Endodermal cell (in vitro differentiated cells): ENCODE results near the gene ARID3C. TPM values are rescaled to one million over a fixed set of nuclear protein-coding genes. Genes with fewer than 3 reads are reported as not detected.

ENCODE experiments used
- DNase-seq: peaks from one replicate; pipeline ENCODE4 v3.0.0-alpha.2; 2017
- H3K27ac ChIP-seq: 2 replicates; pipeline ENCODE4 v1.5.1; 2013; ENCODE audit warnings: mild to moderate bottlenecking, low read depth, low read length, moderate library complexity
- H3K27me3 ChIP-seq: 2 replicates; pipeline ENCODE4 v1.6.1; 2013; ENCODE audit warnings: mild to moderate bottlenecking, low read length, moderate library complexity; ENCODE audit not compliant: insufficient read depth, control insufficient read depth, poor library complexity, severe bottlenecking
- H3K36me3 ChIP-seq: 2 replicates; pipeline ENCODE4 v1.7.0; 2013; ENCODE audit warnings: mild to moderate bottlenecking, low read length, moderate library complexity; ENCODE audit not compliant: control insufficient read depth, insufficient read depth
- H3K4me1 ChIP-seq: one replicate; pipeline ENCODE4 v1.7.0; 2013; ENCODE audit warnings: low read length; ENCODE audit not compliant: control insufficient read depth, insufficient read depth
- H3K4me3 ChIP-seq: 2 replicates; pipeline ENCODE4 v1.5.1; 2013; ENCODE audit warnings: mild to moderate bottlenecking, low read length, moderate library complexity
- H3K9ac ChIP-seq: 2 replicates; pipeline ENCODE4 v1.6.1; 2013; ENCODE audit warnings: mild to moderate bottlenecking, low read length, moderate library complexity; ENCODE audit not compliant: poor library complexity, severe bottlenecking; ENCODE audit errors: extremely low read depth
- H3K9me3 ChIP-seq: 2 replicates; pipeline ENCODE4 v1.6.1; 2013; ENCODE audit warnings: mild to moderate bottlenecking, low read length, moderate library complexity; ENCODE audit not compliant: control insufficient read depth
- H3K27ac Mint-ChIP-seq: 2 replicates; pipeline ENCODE4 v1.8.0; 2020; ENCODE audit warnings: mixed read lengths
- H3K27me3 Mint-ChIP-seq: 2 replicates; pipeline ENCODE4 v1.8.0; 2021; ENCODE audit warnings: mild to moderate bottlenecking, mixed read lengths; ENCODE audit not compliant: insufficient read depth
- H3K36me3 Mint-ChIP-seq: 2 replicates; pipeline ENCODE4 v1.8.0; 2020; ENCODE audit warnings: low read depth, mixed read lengths
- H3K4me1 Mint-ChIP-seq: 2 replicates; pipeline ENCODE4 v1.8.0; 2020; ENCODE audit warnings: mixed read lengths
- H3K4me3 Mint-ChIP-seq: 2 replicates; pipeline ENCODE4 v1.8.0; 2020; ENCODE audit warnings: mild to moderate bottlenecking, moderate library complexity, mixed read lengths
- H3K9me3 Mint-ChIP-seq: 2 replicates; pipeline ENCODE4 v1.8.0; 2020; ENCODE audit warnings: mild to moderate bottlenecking, mixed read lengths
- CTCF ChIP-seq: fragments of 200-600 bp; sonication (generic); conservative IDR thresholded peaks from 2 replicates; pipeline ENCODE4 v1.5.0; 2021; ENCODE audit warnings: antibody characterized with exemption, mild to moderate bottlenecking
- WGBS, 2 experiments: methylation state at CpG; one replicate each; pipeline versions ENCODE4 v1.1.5 to v1.1.7; 2013; ENCODE audit warnings: missing lambda C conversion rate in 2 of 2, mixed read lengths in 1 of 2; ENCODE audit not compliant: insufficient coverage in 1 of 2, insufficient read length in 1 of 2; 5-methylcytosine and 5-hydroxymethylcytosine counted together
- total RNA-seq, 2 donors: library from RNA; stranded (reverse); fragmentation: NEBNext Ultra II Directional in 1 of 2; extraction: Animal tissue kit (Norgen Biotek cat#: 25700) in 1 of 2; gene quantifications; 2 replicates in 1 of 2; 3 replicates in 1 of 2; pipeline ENCODE4 v1.2.1, GENCODE V29; 2021

Gene ARID3C
- total RNA-seq, 2 donors from 2014 or later = 0.31 to 0.80 TPM

GRCh38 chr9:34674440-34674839 lies 45.6 kb upstream of the ARID3C start:
- Histone ChIP-seq H3K36me3 (peaks cover 8% of the 10 kb centered on the region), H3K4me1 (no peaks in the 10 kb centered on the region), H3K27ac (no peak overlapping the region), H3K4me3 (no peak overlapping the region), H3K9me3 (peaks cover 8% of the 10 kb centered on the region), H3K9ac (no peak overlapping the region), H3K27me3 (no peaks in the 10 kb centered on the region)
- 91 to 100% methylated on average over 1 to 3 of the region's 3 CpGs for WGBS, 2 experiments
- H3K4me1 Mint-ChIP-seq = peaks cover 8% of the 10 kb centered on the region
- no peak for TF ChIP-seq CTCF
- H3K36me3 Mint-ChIP-seq = peaks cover 19% of the 10 kb centered on the region
- no peak overlapping the region for H3K4me3 Mint-ChIP-seq
- peaks cover 9% of the 10 kb centered on the region for H3K27me3 Mint-ChIP-seq
- peaks cover 12% of the 10 kb centered on the region for H3K9me3 Mint-ChIP-seq
- no peak for DNase-seq
- H3K27ac Mint-ChIP-seq = no peak overlapping the region

- Mint-ChIP-seq H3K27me3 (peaks cover 9% of the 10 kb centered on the region), H3K27ac (no peak overlapping the region), H3K4me3 (no peak overlapping the region), H3K4me1 (peaks cover 26% of the 10 kb centered on the region), H3K36me3 (peaks cover 20% of the 10 kb centered on the region), H3K9me3 (peaks cover 16% of the 10 kb centered on the region)
- H3K27me3 ChIP-seq = no peaks in the 10 kb centered on the region
- no peak overlapping the region for H3K9ac ChIP-seq
- 100% methylated on average over 1 of the region's 1 CpG; no CpG with 5 or more reads in 1 of the 2 experiments for WGBS, 2 experiments
- DNase-seq = no peak
- H3K9me3 ChIP-seq = peaks cover 13% of the 10 kb centered on the region
- H3K4me3 ChIP-seq = no peak overlapping the region
- H3K27ac ChIP-seq = no peak overlapping the region
- no peak for TF ChIP-seq CTCF
- peaks cover 13% of the 10 kb centered on the region for H3K36me3 ChIP-seq
- peaks cover 7% of the 10 kb centered on the region for H3K4me1 ChIP-seq
Measured at GRCh38 chr9:34671307-34671706, 42.4 kb upstream of the ARID3C start.

- no peak for DNase-seq
- Histone ChIP-seq H3K4me3 (peak overlapping the region; percentile 62), H3K4me1 (peaks cover 7% of the 10 kb centered on the region), H3K9ac (no peak overlapping the region), H3K27ac (no peak overlapping the region), H3K9me3 (peaks cover 13% of the 10 kb centered on the region), H3K36me3 (peaks cover 13% of the 10 kb centered on the region), H3K27me3 (no peaks in the 10 kb centered on the region)
- Mint-ChIP-seq H3K9me3 (peaks cover 16% of the 10 kb centered on the region), H3K4me1 (peaks cover 26% of the 10 kb centered on the region), H3K4me3 (no peak overlapping the region), H3K27ac (no peak overlapping the region), H3K36me3 (peaks cover 20% of the 10 kb centered on the region), H3K27me3 (peaks cover 9% of the 10 kb centered on the region)
- no peak for TF ChIP-seq CTCF
- 94 to 96% methylated on average over 3 to 5 of the region's 5 CpGs for WGBS, 2 experiments
Measured at GRCh38 chr9:34669809-34670562, 41.1 kb upstream of the ARID3C start.
